Effector CD8-positive, alpha-beta T cell (primary cell): ENCODE measurements around the gene ST3GAL3.
"Not testable (repeated sequence)": the region's sequence is repeated elsewhere in the genome, so short reads cannot be mapped to it uniquely, and the experiment has no call there.

Source experiments
- DNase-seq: peaks from one replicate; lab custom pipeline; 2025; lab: John Stamatoyannopoulos, UW

Gene ST3GAL3

GRCh38 chr1:43822040-43822690 lies 114.8 kb downstream of the ST3GAL3 start:
- no peak for DNase-seq

GRCh38 chr1:43824795-43825194 lies 117.5 kb downstream of the ST3GAL3 start:
- no peak for DNase-seq

- no peak for DNase-seq
These were observed 121.2 kb downstream of the ST3GAL3 start for GRCh38 chr1:43828574-43828973.

- no peak for DNase-seq
These were observed 123.5 kb downstream of the ST3GAL3 start for GRCh38 chr1:43830802-43831201.

- DNase-seq, result no peak
These were observed 124.5 kb downstream of the ST3GAL3 start for GRCh38 chr1:43831851-43832250.

- DNase-seq, result no peak
These were observed 124.9 kb downstream of the ST3GAL3 start for GRCh38 chr1:43832255-43832654.

GRCh38 chr1:43832998-43833397 lies 125.7 kb downstream of the ST3GAL3 start:
- DNase-seq, result no peak

GRCh38 chr1:43833902-43834279 lies 126.6 kb downstream of the ST3GAL3 start:
- not testable (repeated sequence) for DNase-seq

- no peak for DNase-seq
These were observed 127.1 kb downstream of the ST3GAL3 start for GRCh38 chr1:43834280-43835081.

- DNase-seq, result no peak
These were observed 128.0 kb downstream of the ST3GAL3 start for GRCh38 chr1:43835082-43836021.

GRCh38 chr1:43836267-43836951 lies 129.1 kb downstream of the ST3GAL3 start:
- DNase-seq, result peak; percentile 65

- no peak for DNase-seq
These were observed 131.7 kb downstream of the ST3GAL3 start for GRCh38 chr1:43839056-43839455.

- no peak for DNase-seq
These were observed 134.2 kb downstream of the ST3GAL3 start for GRCh38 chr1:43841321-43842174.

- no peak for DNase-seq
These were observed 134.8 kb downstream of the ST3GAL3 start for GRCh38 chr1:43842175-43842498.

- no peak for DNase-seq
These were observed 136.3 kb downstream of the ST3GAL3 start for GRCh38 chr1:43843684-43844083.

GRCh38 chr1:43844114-43844513 lies 136.8 kb downstream of the ST3GAL3 start:
- DNase-seq, result no peak

GRCh38 chr1:43847290-43847689 lies 140.0 kb downstream of the ST3GAL3 start:
- no peak for DNase-seq

- no peak for DNase-seq
These were observed 140.5 kb downstream of the ST3GAL3 start for GRCh38 chr1:43847882-43848281.

GRCh38 chr1:43849670-43850069 lies 142.3 kb downstream of the ST3GAL3 start:
- DNase-seq, result no peak

GRCh38 chr1:43850591-43851233 lies 143.4 kb downstream of the ST3GAL3 start:
- DNase-seq, result no peak
